Measurements from ENCODE around the gene BABAM1. TPM values are rescaled to one million over a fixed set of nuclear protein-coding genes. Genes with fewer than 3 reads are reported as not detected.
A peak's percentile ranks its signal among the peaks of the same experiment; 100 is the strongest.

Gene BABAM1
- total and polyA plus RNA-seq, 2 of the 4 experiments (the other 2 are of a cell fraction): 95.1 to 101 TPM

GRCh38 chr19:17225053-17225452 is 42.2 kb upstream of the BABAM1 start:
- no peak overlapping the region for H4K91ac ChIP-seq (ENCODE audit: insufficient read depth, low read depth, low read length)
- H3K4ac ChIP-seq (ENCODE audit: low read depth, low read length): no peak overlapping the region
- no peak overlapping the region for H3K4me3 ChIP-seq (ENCODE audit: insufficient read depth, low read depth, low read length)
- H3K79me1 ChIP-seq (ENCODE audit: low read depth in 1 of 2, low read length in 2 of 2): peaks cover 11 to 17% of the 10 kb centered on the region in 2 experiments
- dilution Hi-C loops (cut with HindIII; ENCODE audit: low sequenced_read_pairs, unreplicated experiment) (no loop called here), in situ Hi-C loops (cut with MboI; ENCODE audit: low sequenced_read_pairs) (no loop called here), intact Hi-C loops (cut with micrococcal nuclease) (no loop called here)
- peaks cover 11% of the 10 kb centered on the region for H3K36me3 ChIP-seq (ENCODE audit: control insufficient read depth, insufficient read depth, low read length)
- no peak overlapping the region for H3K27ac ChIP-seq (ENCODE audit: insufficient read depth, low read length)
- no peaks in the 10 kb centered on the region for H3K9me3 ChIP-seq (ENCODE audit: control insufficient read depth, insufficient read depth, low read length)
- H3K18ac ChIP-seq (ENCODE audit: low read depth, low read length): no peak overlapping the region
- H2BK20ac ChIP-seq (ENCODE audit: low read depth, low read length): no peak overlapping the region
- no peak overlapping the region for H3K14ac ChIP-seq (replicated peaks; ENCODE audit: low read depth, low read length)
- no peak overlapping the region for H3K56ac ChIP-seq (ENCODE audit: extremely low read depth, insufficient read depth, low read length)
- H4K20me1 ChIP-seq (ENCODE audit: insufficient read depth, low read length): no peaks in the 10 kb centered on the region
- no peak overlapping the region for H2BK15ac ChIP-seq (ENCODE audit: low read depth, low read length)
- no peaks in the 10 kb centered on the region for H3K27me3 ChIP-seq (ENCODE audit: control insufficient read depth, insufficient read depth, low read length)
- H3K23ac ChIP-seq (ENCODE audit: low read depth, low read length): no peak overlapping the region
- peaks cover 7% of the 10 kb centered on the region for H3K4me1 ChIP-seq (ENCODE audit: control insufficient read depth, insufficient read depth, low read length)
- H2AFZ ChIP-seq (replicated peaks; ENCODE audit: low read length, poor library complexity): peak overlapping the region; percentile 40
- no peak overlapping the region for H3K9ac ChIP-seq (ENCODE audit: low read depth, low read length)
- H2AK9ac ChIP-seq (replicated peaks; ENCODE audit: low read depth, low read length, poor library complexity): peak overlapping the region; percentile 9
- no peak overlapping the region for H4K8ac ChIP-seq (ENCODE audit: low read depth in 2 of 2, low read length in 2 of 2)
- no peak overlapping the region for H2AK5ac ChIP-seq (ENCODE audit: low read depth, low read length)
- BruUV-seq (replicated peaks): no TSS peak
- H3K9me1 ChIP-seq (ENCODE audit: insufficient read depth, low read length): peaks cover 13% of the 10 kb centered on the region
- TF ChIP-seq RAD21 (IDR thresholded peaks at IDR 0.05; ENCODE audit: low read length): no peak
- CTCF ChIA-PET: no interaction called here
- WGBS, 2 experiments (ENCODE audit: extremely low coverage in 2 of 2, insufficient read length in 1 of 2): no CpG with 5 or more reads among the region's 10 CpGs
- POLR2A ChIA-PET (ENCODE audit: unreplicated experiment): no interaction called here
- H4K5ac ChIP-seq (ENCODE audit: low read depth, low read length): no peak overlapping the region
- H2BK5ac ChIP-seq (ENCODE audit: low read depth, low read length, poor library complexity, severe bottlenecking): no peak overlapping the region
- ATAC-seq (ENCODE audit: low read depth) (no peak), DNase-seq (no peak)
- no peak overlapping the region for H2BK120ac ChIP-seq (ENCODE audit: low read depth, low read length)
- no peak overlapping the region for H3K4me2 ChIP-seq (ENCODE audit: low read depth, low read length)
